IPS-NIHi11 (cell line): ENCODE data around the gene GPR55.
"Not testable (repeated sequence)": the region's sequence is repeated elsewhere in the genome, so short reads cannot be mapped to it uniquely, and the experiment has no call there.

Experiments used
- DNase-seq: peaks from one replicate; pipeline ENCODE4 v3.0.0; 2012; ENCODE audit warnings: mixed read lengths, low spot score

Gene GPR55

GRCh38 chr2:230950874-230951339 is 25.9 kb upstream of the GPR55 start:
- DNase-seq: no peak

- DNase-seq: no peak
Measured at GRCh38 chr2:230949966-230950873, 25.2 kb upstream of the GPR55 start.

GRCh38 chr2:230947908-230948365 is 22.9 kb upstream of the GPR55 start:
- no peak for DNase-seq

GRCh38 chr2:230947235-230947576 is 22.2 kb upstream of the GPR55 start:
- no peak for DNase-seq

GRCh38 chr2:230946429-230947234 is 21.6 kb upstream of the GPR55 start:
- no peak for DNase-seq

- no peak for DNase-seq
Measured at GRCh38 chr2:230944757-230945372, 19.8 kb upstream of the GPR55 start.

- no peak for DNase-seq
Measured at GRCh38 chr2:230944123-230944653, 19.1 kb upstream of the GPR55 start.

- no peak for DNase-seq
Measured at GRCh38 chr2:230942920-230943896, 18.2 kb upstream of the GPR55 start.

- no peak for DNase-seq
Measured at GRCh38 chr2:230942371-230942770, 17.3 kb upstream of the GPR55 start.

GRCh38 chr2:230941202-230942180 is 16.4 kb upstream of the GPR55 start:
- no peak for DNase-seq

GRCh38 chr2:230940471-230940815 is 15.4 kb upstream of the GPR55 start:
- DNase-seq: no peak

GRCh38 chr2:230939691-230940470 is 14.8 kb upstream of the GPR55 start:
- DNase-seq: no peak

GRCh38 chr2:230939066-230939591 is 14.1 kb upstream of the GPR55 start:
- no peak for DNase-seq

- no peak for DNase-seq
Measured at GRCh38 chr2:230938516-230939065, 13.5 kb upstream of the GPR55 start.

GRCh38 chr2:230938098-230938497 is 13.1 kb upstream of the GPR55 start:
- no peak for DNase-seq

- no peak for DNase-seq
Measured at GRCh38 chr2:230937362-230937761, 12.3 kb upstream of the GPR55 start.

- DNase-seq: not testable (repeated sequence)
Measured at GRCh38 chr2:230936243-230936642, 11.2 kb upstream of the GPR55 start.

GRCh38 chr2:230935130-230935430 is 10.0 kb upstream of the GPR55 start:
- no peak for DNase-seq
